Upper lobe of left lung (tissue), 4 donors: Measurements from ENCODE around the gene OR1F1.
"Not testable (repeated sequence)": the region's sequence is repeated elsewhere in the genome, so short reads cannot be mapped to it uniquely, and the experiment has no call there.

Experiments used
- POLR2A ChIP-seq, 4 donors: fragments of 450-650 bp; IDR thresholded peaks; one replicate each; pipeline ENCODE4 v1.5.1; 2016 to 2017; ENCODE audit warnings: antibody characterized with exemption in 4 of 4, mild to moderate bottlenecking in 2 of 4
- POLR2AphosphoS5 ChIP-seq, 2 donors: sonication (generic); formaldehyde crosslinking; IDR thresholded peaks; one replicate each; pipeline ENCODE4 v1.5.1; 2017; ENCODE audit warnings: antibody characterized with exemption in 2 of 2
- TF ChIP-seq, protein P1 (sequence below), 6 experiments: fragments of 450-650 bp in 4 of 6; fragments of 200-600 bp in 2 of 6; sonication (generic) in 2 of 6; IDR thresholded peaks; one replicate each; pipeline ENCODE4 v1.5.1; 2016 to 2019; ENCODE audit warnings: antibody characterized with exemption in 6 of 6

DNA sequence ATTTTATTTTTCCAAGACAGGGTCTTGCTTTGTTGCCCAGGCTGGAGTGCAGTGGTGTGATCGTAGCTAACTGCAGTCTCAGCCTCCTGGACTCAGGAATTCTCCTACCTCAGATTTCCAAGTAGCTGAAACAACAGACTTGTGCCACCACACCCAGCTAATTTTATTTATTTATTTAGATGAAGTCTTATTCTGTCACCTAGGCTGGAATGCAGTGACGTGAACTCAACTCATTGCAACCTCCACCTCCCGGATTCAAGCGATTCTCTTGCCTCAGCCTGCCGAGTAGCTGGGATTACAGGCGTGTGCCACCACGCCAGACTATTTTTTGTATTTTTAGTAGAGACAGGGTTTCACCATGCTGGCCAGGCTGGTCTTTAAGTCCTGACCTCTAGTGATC lies 19.3 kb upstream of the OR1F1 start:
- TF ChIP-seq, protein P1, sequence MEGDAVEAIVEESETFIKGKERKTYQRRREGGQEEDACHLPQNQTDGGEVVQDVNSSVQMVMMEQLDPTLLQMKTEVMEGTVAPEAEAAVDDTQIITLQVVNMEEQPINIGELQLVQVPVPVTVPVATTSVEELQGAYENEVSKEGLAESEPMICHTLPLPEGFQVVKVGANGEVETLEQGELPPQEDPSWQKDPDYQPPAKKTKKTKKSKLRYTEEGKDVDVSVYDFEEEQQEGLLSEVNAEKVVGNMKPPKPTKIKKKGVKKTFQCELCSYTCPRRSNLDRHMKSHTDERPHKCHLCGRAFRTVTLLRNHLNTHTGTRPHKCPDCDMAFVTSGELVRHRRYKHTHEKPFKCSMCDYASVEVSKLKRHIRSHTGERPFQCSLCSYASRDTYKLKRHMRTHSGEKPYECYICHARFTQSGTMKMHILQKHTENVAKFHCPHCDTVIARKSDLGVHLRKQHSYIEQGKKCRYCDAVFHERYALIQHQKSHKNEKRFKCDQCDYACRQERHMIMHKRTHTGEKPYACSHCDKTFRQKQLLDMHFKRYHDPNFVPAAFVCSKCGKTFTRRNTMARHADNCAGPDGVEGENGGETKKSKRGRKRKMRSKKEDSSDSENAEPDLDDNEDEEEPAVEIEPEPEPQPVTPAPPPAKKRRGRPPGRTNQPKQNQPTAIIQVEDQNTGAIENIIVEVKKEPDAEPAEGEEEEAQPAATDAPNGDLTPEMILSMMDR (IDR thresholded peaks at IDR 0.05), result not testable (repeated sequence)
- TF ChIP-seq POLR2A, POLR2AphosphoS5 (IDR thresholded peaks at IDR 0.05): not testable (repeated sequence)
